Caco-2 (cell line): ENCODE measurements around the gene DLEC1. TPM values are rescaled to one million over a fixed set of nuclear protein-coding genes. Genes with fewer than 3 reads are reported as not detected.

Experiments used
- BruUV-seq: library from RNA; stranded (reverse); fragments of 400-500 nt; replicated peaks from 2 replicates; lab custom pipeline; 2021; lab: Mats Ljungman, UMichigan
- CTCF ChIA-PET: fragments of 300-600 bp; sonication (Branson Sonifier 250); formaldehyde crosslinking; loops from one replicate; lab custom pipeline; 2022; ENCODE audit warnings: antibody characterized with exemption; lab: Charles Lee
- POLR2A ChIA-PET: fragments of 300-600 bp; sonication (Branson Sonifier 250); formaldehyde crosslinking; loops from one replicate; lab custom pipeline; 2022; ENCODE audit warnings: antibody characterized with exemption; lab: Charles Lee
- DNase-seq, 2 experiments: peaks; one replicate each; pipeline versions ENCODE4 v3.0.0 to v3.0.0-alpha.2; 2020 to 2022
- H3K27me3 ChIP-seq: replicated peaks from 2 replicates; pipeline ENCODE4 v1.6.0; 2011; ENCODE audit warnings: low read length; ENCODE audit not compliant: control insufficient read depth, insufficient read depth
- H3K36me3 ChIP-seq: 2 replicates; pipeline ENCODE4 v1.5.1; 2011; ENCODE audit warnings: low read length; ENCODE audit not compliant: control insufficient read depth, insufficient read depth
- H3K4me1 ChIP-seq: fragments of 250-450 bp; sonication (Bioruptor Pico); 2 replicates; pipeline ENCODE4 v1.5.1; 2020; ENCODE audit warnings: mild to moderate bottlenecking
- H3K4me3 ChIP-seq: 2 replicates; pipeline ENCODE4 v1.5.1; 2011; ENCODE audit warnings: low read depth, mild to moderate bottlenecking, control low read depth, low read length
- H3K9me3 ChIP-seq: fragments of 250-450 bp; sonication (Bioruptor Pico); 2 replicates; pipeline ENCODE4 v1.5.1; 2020; ENCODE audit warnings: mild to moderate bottlenecking, moderate library complexity
- H3K27ac Mint-ChIP-seq: one replicate; pipeline ENCODE4 v1.8.0; 2022; ENCODE audit warnings: mixed read lengths; ENCODE audit not compliant: unreplicated experiment
- H3K27me3 Mint-ChIP-seq: one replicate; pipeline ENCODE4 v1.8.0; 2022; ENCODE audit warnings: mixed read lengths; ENCODE audit not compliant: insufficient read depth, unreplicated experiment
- H3K36me3 Mint-ChIP-seq: one replicate; pipeline ENCODE4 v1.8.0; 2022; ENCODE audit warnings: mild to moderate bottlenecking, mixed read lengths; ENCODE audit not compliant: insufficient read depth, unreplicated experiment
- H3K4me1 Mint-ChIP-seq: one replicate; pipeline ENCODE4 v1.8.0; 2022; ENCODE audit warnings: low read depth, mixed read lengths; ENCODE audit not compliant: unreplicated experiment
- H3K4me3 Mint-ChIP-seq: one replicate; pipeline ENCODE4 v1.8.0; 2022; ENCODE audit warnings: mild to moderate bottlenecking, moderate library complexity, mixed read lengths; ENCODE audit not compliant: unreplicated experiment
- H3K9me3 Mint-ChIP-seq: one replicate; pipeline ENCODE4 v1.8.0; 2022; ENCODE audit warnings: mixed read lengths; ENCODE audit not compliant: unreplicated experiment
- CTCF ChIP-seq, 2 experiments: fragments of 200-600 bp in 1 of 2; IDR thresholded peaks; 1 replicate in 1 of 2; 2 replicates in 1 of 2; pipeline versions ENCODE4 v1.5.1 to v1.8.0; 2011 to 2022; ENCODE audit warnings: antibody characterized with exemption in 1 of 2, control low read depth in 1 of 2, inconsistent platforms in 1 of 2, low read depth in 1 of 2, low read length in 1 of 2, mild to moderate bottlenecking in 1 of 2, moderate library complexity in 1 of 2; ENCODE audit not compliant: insufficient read depth in 1 of 2, severe bottlenecking in 1 of 2, unreplicated experiment in 1 of 2
- intact Hi-C: fragments of 100-400 bp; cut with micrococcal nuclease; formaldehyde crosslinking; loops from one replicate; pipeline ENCODE4 v1.10.0; 2022; ENCODE audit not compliant: unreplicated experiment
- total RNA-seq: library from RNA; stranded (reverse); gene quantifications from 2 replicates; pipeline ENCODE4 v1.2.3, GENCODE V29; 2022

DLEC1 gene
- total RNA-seq, 1 experiment from 2014 or later, result 0.11 TPM

- Histone ChIP-seq H3K4me3 (no peak overlapping the region), H3K27me3 (no peaks in the 10 kb centered on the region), H3K4me1 (no peaks in the 10 kb centered on the region), H3K9me3 (peaks cover 9% of the 10 kb centered on the region; the same call in 1 of the 2 replicates), H3K36me3 (no peaks in the 10 kb centered on the region)
- ChIA-PET POLR2A (no interaction called here), CTCF (no interaction called here)
- H3K27ac Mint-ChIP-seq, result no peak overlapping the region
- intact Hi-C loops, result no loop called here
- H3K4me1 Mint-ChIP-seq, result peaks cover 13% of the 10 kb centered on the region
- TF ChIP-seq CTCF (IDR thresholded peaks at IDR 0.05; ENCODE audit: insufficient read depth in 1 of 2, low read depth in 1 of 2, low read length in 1 of 2, severe bottlenecking in 1 of 2, unreplicated experiment in 1 of 2), result no peak
- peaks cover 5% of the 10 kb centered on the region for H3K27me3 Mint-ChIP-seq
- no peak for DNase-seq
- no TSS peak for BruUV-seq
- peaks cover 17% of the 10 kb centered on the region for H3K9me3 Mint-ChIP-seq
- H3K4me3 Mint-ChIP-seq, result no peak overlapping the region
- H3K36me3 Mint-ChIP-seq, result no peaks in the 10 kb centered on the region
These were observed 62.9 kb downstream of the DLEC1 start for GRCh38 chr3:38101811-38102443.

GRCh38 chr3:38102444-38102814 lies 63.4 kb downstream of the DLEC1 start:
- intact Hi-C loops, result no loop called here
- Histone ChIP-seq H3K9me3 (peaks cover 9% of the 10 kb centered on the region; the same call in 1 of the 2 replicates), H3K27me3 (no peaks in the 10 kb centered on the region), H3K4me1 (no peaks in the 10 kb centered on the region), H3K4me3 (no peak overlapping the region), H3K36me3 (no peaks in the 10 kb centered on the region)
- DNase-seq, result no peak
- TF ChIP-seq CTCF (IDR thresholded peaks at IDR 0.05; ENCODE audit: insufficient read depth in 1 of 2, low read depth in 1 of 2, low read length in 1 of 2, severe bottlenecking in 1 of 2, unreplicated experiment in 1 of 2), result no peak
- Mint-ChIP-seq H3K4me3 (no peak overlapping the region), H3K27ac (no peak overlapping the region), H3K27me3 (peaks cover 5% of the 10 kb centered on the region), H3K9me3 (peaks cover 17% of the 10 kb centered on the region), H3K36me3 (no peaks in the 10 kb centered on the region), H3K4me1 (peaks cover 13% of the 10 kb centered on the region)
- POLR2A ChIA-PET, result no interaction called here
- BruUV-seq, result no TSS peak
- CTCF ChIA-PET, result no interaction called here

- H3K9me3 ChIP-seq, result peaks cover 9% of the 10 kb centered on the region; the same call in 1 of the 2 replicates
- no TSS peak for BruUV-seq
- H3K4me3 Mint-ChIP-seq, result no peak overlapping the region
- no peak overlapping the region for H3K27ac Mint-ChIP-seq
- H3K36me3 ChIP-seq, result no peaks in the 10 kb centered on the region
- H3K27me3 Mint-ChIP-seq, result peaks cover 5% of the 10 kb centered on the region
- no peaks in the 10 kb centered on the region for H3K4me1 ChIP-seq
- H3K9me3 Mint-ChIP-seq, result peaks cover 17% of the 10 kb centered on the region
- intact Hi-C loops, result no loop called here
- POLR2A ChIA-PET, result no interaction called here
- peaks cover 5% of the 10 kb centered on the region for H3K36me3 Mint-ChIP-seq
- H3K4me3 ChIP-seq, result no peak overlapping the region
- CTCF ChIA-PET, result no interaction called here
- H3K27me3 ChIP-seq, result no peaks in the 10 kb centered on the region
- no peak for TF ChIP-seq CTCF (IDR thresholded peaks at IDR 0.05; ENCODE audit: insufficient read depth in 1 of 2, low read depth in 1 of 2, low read length in 1 of 2, severe bottlenecking in 1 of 2, unreplicated experiment in 1 of 2)
- peaks cover 6% of the 10 kb centered on the region for H3K4me1 Mint-ChIP-seq
- DNase-seq, result no peak
These were observed 66.5 kb downstream of the DLEC1 start for GRCh38 chr3:38105525-38105924.
